Tibial artery (tissue), 4 donors: ENCODE data around the gene TADA3.

ENCODE experiments used
- DNase-seq, 2 donors: peaks; one replicate each; pipeline ENCODE4 v3.0.0-alpha.2; 2019
- H3K27ac ChIP-seq, 2 donors: fragments of 200-600 bp; sonication (generic) in 1 of 2; 1 replicate in 1 of 2; 2 replicates in 1 of 2; pipeline ENCODE4 v1.5.1; 2018 to 2019; ENCODE audit warnings: mild to moderate bottlenecking in 1 of 2
- H3K27me3 ChIP-seq, 2 donors: fragments of 200-600 bp; sonication (generic) in 1 of 2; one replicate each; pipeline versions ENCODE4 v1.5.1 to v1.6.0; 2016 to 2019
- H3K36me3 ChIP-seq, 3 donors: fragments of 200-600 bp; sonication (generic) in 2 of 3; one replicate each; pipeline ENCODE4 v1.5.1; 2016 to 2019; ENCODE audit warnings: mild to moderate bottlenecking in 2 of 3
- H3K4me1 ChIP-seq, 4 donors: fragments of 200-600 bp; sonication (generic) in 2 of 4; 1 replicate in 3 of 4; 2 replicates in 1 of 4; pipeline ENCODE4 v1.5.1; 2016 to 2019
- H3K4me3 ChIP-seq, 2 donors: fragments of 200-600 bp; sonication (generic) in 1 of 2; 1 replicate in 1 of 2; 2 replicates in 1 of 2; pipeline ENCODE4 v1.5.1; 2018 to 2019; ENCODE audit warnings: mild to moderate bottlenecking in 2 of 2
- H3K9me3 ChIP-seq, 3 donors: fragments of 200-600 bp; sonication (generic) in 1 of 3; one replicate each; pipeline ENCODE4 v1.5.1; 2016 to 2019
- CTCF ChIP-seq, 2 experiments: fragments of 200-600 bp in 1 of 2; fragments of 450-650 bp in 1 of 2; IDR thresholded peaks; one replicate each; pipeline ENCODE4 v1.5.1; 2017 to 2019; ENCODE audit warnings: antibody characterized with exemption in 2 of 2, mild to moderate bottlenecking in 1 of 2, moderate library complexity in 1 of 2
- intact Hi-C: fragments of 100-400 bp; cut with DNase I; formaldehyde crosslinking; loops from one replicate; pipeline ENCODE4 v1.15.0; 2023; ENCODE audit warnings: low total_unique reads

Gene TADA3

GRCh38 chr3:9770276-9770812, 21.9 kb downstream of the TADA3 start:
- Histone ChIP-seq H3K36me3 (peaks cover 0 to 9% (median 6%) of the 10 kb centered on the region in 3 donors), H3K4me1 (peaks cover 0 to 38% (median 25%) of the 10 kb centered on the region in 4 donors), H3K9me3 (no peaks in the 10 kb centered on the region), H3K27ac (peak overlapping the region; percentile 87 to 93), H3K4me3 (peak overlapping the region; percentile 68 to 76), H3K27me3 (no peaks in the 10 kb centered on the region)
- intact Hi-C loops, result loop anchor here (2.0 kb wide), 1 partner anchor 22 kb away; the partner anchor contains the start of genes ARPC4 and TADA3
- peak; percentile 89 to 95 for DNase-seq
- TF ChIP-seq CTCF (IDR thresholded peaks at IDR 0.05), result no peak

- Histone ChIP-seq H3K9me3 (no peaks in the 10 kb centered on the region), H3K27me3 (no peaks in the 10 kb centered on the region), H3K36me3 (peaks cover 0 to 15% (median 12%) of the 10 kb centered on the region in 3 donors), H3K4me1 (peaks cover 0 to 38% (median 25%) of the 10 kb centered on the region in 4 donors), H3K4me3 (peak within 1 kb of the TSS; percentile 68 to 76), H3K27ac (peak within 1 kb of the TSS; percentile 87 to 93)
- peak; percentile 85 to 92 for DNase-seq
- intact Hi-C loops, result loop anchor here (2.0 kb wide), 1 partner anchor 23 kb away; the partner anchor contains the start of genes ARPC4 and TADA3
- TF ChIP-seq CTCF (IDR thresholded peaks at IDR 0.05), result no peak
These were observed 22.6 kb downstream of the TADA3 start, which contains the start of gene CAMK1 for GRCh38 chr3:9769426-9770275. CAMK1 (minus strand) TSS chr3:9769947; CDS start chr3:9767749, 2,198 bp downstream.

- intact Hi-C loops, result no loop called here
These were observed 23.3 kb downstream of the TADA3 start for GRCh38 chr3:9769012-9769411.

GRCh38 chr3:9768141-9768775, 24.0 kb downstream of the TADA3 start:
- Histone ChIP-seq H3K27me3 (no peaks in the 10 kb centered on the region), H3K4me3 (peak overlapping the region; percentile 68 to 76), H3K9me3 (no peaks in the 10 kb centered on the region), H3K4me1 (peaks cover 0 to 38% (median 25%) of the 10 kb centered on the region in 4 donors), H3K27ac (peak overlapping the region; percentile 87 to 93), H3K36me3 (peaks cover 0 to 22% (median 13%) of the 10 kb centered on the region in 3 donors)
- TF ChIP-seq CTCF (IDR thresholded peaks at IDR 0.05), result no peak
- DNase-seq, result no peak
- intact Hi-C loops, result no loop called here

More at GRCh38 chr3:9769012-9769411, 23.3 kb downstream of the TADA3 start:
- H3K4me3 ChIP-seq, result peak overlapping the region; percentile 68 to 76
- DNase-seq, result no peak
- peaks cover 0 to 17% (median 13%) of the 10 kb centered on the region in 3 donors for H3K36me3 ChIP-seq
- no peak for TF ChIP-seq CTCF (IDR thresholded peaks at IDR 0.05)
- peaks cover 0 to 38% (median 25%) of the 10 kb centered on the region in 4 donors for H3K4me1 ChIP-seq
- H3K27me3 ChIP-seq, result no peaks in the 10 kb centered on the region
- H3K9me3 ChIP-seq, result no peaks in the 10 kb centered on the region
- H3K27ac ChIP-seq, result peak overlapping the region; percentile 87 to 93

DNA sequence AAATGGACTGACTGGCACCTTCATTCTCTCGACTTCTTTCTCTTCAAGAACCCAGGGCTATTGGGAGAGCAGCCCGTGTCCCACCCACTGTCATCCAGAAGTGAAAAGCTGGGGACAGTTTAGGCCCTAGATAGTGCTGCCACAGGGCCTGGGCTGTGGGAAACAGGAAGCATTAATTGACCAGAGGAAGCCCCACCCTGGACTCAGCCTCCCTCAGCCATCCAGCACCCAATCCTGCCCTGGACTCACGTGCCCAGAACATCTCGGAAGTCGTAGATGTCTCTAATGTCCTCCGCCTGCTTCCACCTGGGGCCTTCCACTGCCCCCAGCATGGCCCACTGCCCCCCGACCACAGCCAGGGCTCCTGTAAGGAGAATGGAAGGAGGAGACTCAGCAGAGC, 24.9 kb downstream of the TADA3 start:
- H3K9me3 ChIP-seq, result no peaks in the 10 kb centered on the region
- no peak for TF ChIP-seq CTCF (IDR thresholded peaks at IDR 0.05)
- H3K27ac ChIP-seq, result peak overlapping the region; percentile 87 to 93
- no peaks in the 10 kb centered on the region for H3K27me3 ChIP-seq
- DNase-seq, result peak in 1 of 2 donors; percentile 59
- no peak overlapping the region for H3K4me3 ChIP-seq
- H3K36me3 ChIP-seq, result peaks cover 0 to 29% (median 19%) of the 10 kb centered on the region in 3 donors
- intact Hi-C loops, result no loop called here
- peaks cover 0 to 38% (median 25%) of the 10 kb centered on the region in 4 donors for H3K4me1 ChIP-seq
